GM12864 (cell line): ENCODE data around the gene PPP1R9A.

Source experiments
- DNase-seq: peaks from one replicate; pipeline ENCODE4 v3.0.0-alpha.2; 2011; ENCODE audit warnings: low read depth
- H3K4me3 ChIP-seq: 2 replicates; pipeline ENCODE4 v1.5.1; 2011; ENCODE audit warnings: mild to moderate bottlenecking, low read depth, low read length, control low read depth
- TF ChIP-seq, protein P1 (sequence below): IDR thresholded peaks from 2 replicates; pipeline ENCODE4 v1.5.1; 2011; ENCODE audit warnings: low read depth, mild to moderate bottlenecking, moderate library complexity, low read length, control low read depth, inconsistent platforms; ENCODE audit errors: missing control alignments

Gene PPP1R9A

DNA sequence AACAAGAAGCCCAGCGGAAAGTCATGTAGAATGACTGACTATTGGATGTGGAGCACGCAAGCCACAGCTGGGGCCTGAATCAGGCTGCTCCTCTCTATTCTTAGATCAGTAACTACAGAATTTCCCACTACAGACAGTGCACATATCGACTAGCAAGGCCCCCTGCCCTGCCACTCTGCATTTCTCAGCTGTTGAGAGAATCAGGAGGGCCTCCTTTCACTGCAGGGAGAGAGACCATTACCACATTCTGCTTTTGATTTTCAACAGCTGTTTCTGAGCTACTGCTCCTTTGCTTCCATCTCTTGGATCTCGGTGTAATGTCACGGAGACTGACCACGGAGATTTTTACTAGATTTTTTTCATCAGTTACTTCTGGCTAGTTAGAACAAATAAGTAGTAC lies 343.2 kb downstream of the PPP1R9A start:
- TF ChIP-seq, protein P1, sequence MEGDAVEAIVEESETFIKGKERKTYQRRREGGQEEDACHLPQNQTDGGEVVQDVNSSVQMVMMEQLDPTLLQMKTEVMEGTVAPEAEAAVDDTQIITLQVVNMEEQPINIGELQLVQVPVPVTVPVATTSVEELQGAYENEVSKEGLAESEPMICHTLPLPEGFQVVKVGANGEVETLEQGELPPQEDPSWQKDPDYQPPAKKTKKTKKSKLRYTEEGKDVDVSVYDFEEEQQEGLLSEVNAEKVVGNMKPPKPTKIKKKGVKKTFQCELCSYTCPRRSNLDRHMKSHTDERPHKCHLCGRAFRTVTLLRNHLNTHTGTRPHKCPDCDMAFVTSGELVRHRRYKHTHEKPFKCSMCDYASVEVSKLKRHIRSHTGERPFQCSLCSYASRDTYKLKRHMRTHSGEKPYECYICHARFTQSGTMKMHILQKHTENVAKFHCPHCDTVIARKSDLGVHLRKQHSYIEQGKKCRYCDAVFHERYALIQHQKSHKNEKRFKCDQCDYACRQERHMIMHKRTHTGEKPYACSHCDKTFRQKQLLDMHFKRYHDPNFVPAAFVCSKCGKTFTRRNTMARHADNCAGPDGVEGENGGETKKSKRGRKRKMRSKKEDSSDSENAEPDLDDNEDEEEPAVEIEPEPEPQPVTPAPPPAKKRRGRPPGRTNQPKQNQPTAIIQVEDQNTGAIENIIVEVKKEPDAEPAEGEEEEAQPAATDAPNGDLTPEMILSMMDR: no peak
- no peak overlapping the region for H3K4me3 ChIP-seq
- DNase-seq: no peak

DNA sequence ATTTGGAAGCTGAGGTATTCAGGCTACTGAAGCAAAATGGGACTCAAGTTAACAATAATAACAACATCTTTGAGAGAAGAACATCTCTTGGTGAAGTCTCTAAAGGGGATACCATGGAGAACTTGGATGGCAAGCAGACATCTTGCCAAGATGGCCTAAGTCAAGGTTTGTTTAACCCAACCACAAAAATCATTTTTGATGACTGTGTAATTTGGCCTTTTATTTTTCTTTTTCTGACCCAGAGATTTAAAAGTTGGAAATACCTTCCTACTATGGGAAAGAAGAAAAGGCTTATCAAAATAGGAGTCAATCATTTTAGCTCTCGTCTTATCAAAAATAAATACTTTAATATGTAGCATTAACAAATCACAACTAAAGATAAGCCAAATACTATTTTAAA lies 344.6 kb downstream of the PPP1R9A start:
- no peak for DNase-seq
- TF ChIP-seq, protein P1: no peak
- no peak overlapping the region for H3K4me3 ChIP-seq

DNA sequence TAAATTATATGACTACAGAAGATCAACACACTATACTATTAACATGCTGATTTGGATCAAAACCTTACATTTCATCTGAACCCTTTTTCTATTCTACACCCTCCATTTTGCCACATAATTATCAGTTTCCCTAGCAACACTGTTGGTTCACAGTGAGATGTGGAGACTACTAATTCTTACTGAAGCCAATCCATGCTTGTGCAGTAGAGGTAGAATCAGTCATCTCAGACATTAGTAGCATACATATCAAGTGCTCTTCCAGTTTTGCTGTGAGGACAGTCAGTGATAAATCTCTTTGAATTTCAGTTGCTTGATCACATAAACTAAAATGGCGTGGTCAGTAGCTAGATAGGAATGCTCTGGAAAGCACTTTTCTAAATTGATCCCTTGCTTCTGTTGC lies 346.6 kb downstream of the PPP1R9A start:
- TF ChIP-seq, protein P1: no peak
- no peak overlapping the region for H3K4me3 ChIP-seq
- DNase-seq: no peak

DNA sequence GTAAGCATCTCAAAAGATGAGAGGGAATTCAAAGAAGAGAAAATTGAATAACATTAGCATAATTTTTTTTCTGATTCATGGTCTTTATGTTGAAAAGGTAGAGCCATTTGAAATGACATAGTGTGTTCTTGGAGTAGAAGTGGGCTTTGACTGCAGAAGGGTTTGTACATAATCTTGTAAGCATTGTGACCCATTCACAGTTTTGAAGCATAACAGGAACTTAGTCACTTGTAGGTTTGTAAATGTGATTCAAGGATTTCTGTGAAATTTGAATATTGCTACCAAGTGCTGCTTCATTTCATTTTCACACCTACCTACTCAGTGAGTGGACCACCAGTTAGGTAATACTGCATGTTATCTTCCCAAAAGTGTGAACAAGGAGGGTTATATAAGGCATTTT lies 348.3 kb downstream of the PPP1R9A start:
- H3K4me3 ChIP-seq: no peak overlapping the region
- TF ChIP-seq, protein P1: no peak
- DNase-seq: no peak

DNA sequence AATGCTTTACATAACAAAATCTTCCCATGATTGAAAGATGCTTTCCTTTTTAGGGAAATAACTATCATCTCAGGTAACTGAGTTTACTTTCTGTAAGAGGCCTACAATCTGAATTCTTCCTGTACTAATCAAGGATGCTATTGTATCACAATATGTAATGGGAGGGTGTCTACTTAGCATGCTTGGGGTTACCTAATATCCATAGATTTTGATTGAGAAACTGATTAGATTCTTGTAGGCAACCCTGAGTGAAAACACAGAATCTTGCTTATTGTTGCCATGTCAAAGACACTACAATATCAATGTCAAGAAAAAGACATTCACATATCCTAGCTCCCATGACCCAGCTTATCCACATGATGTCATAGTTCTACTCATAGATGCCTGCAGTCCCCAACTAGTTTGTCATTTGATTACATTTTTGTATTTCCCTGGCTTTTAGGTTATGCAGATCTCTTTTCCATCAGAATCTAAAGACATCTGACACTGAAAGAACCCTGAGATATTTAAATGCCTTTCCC lies 354.6 kb downstream of the PPP1R9A start:
- H3K4me3 ChIP-seq: no peak overlapping the region
- no peak for DNase-seq
- TF ChIP-seq, protein P1: no peak

DNA sequence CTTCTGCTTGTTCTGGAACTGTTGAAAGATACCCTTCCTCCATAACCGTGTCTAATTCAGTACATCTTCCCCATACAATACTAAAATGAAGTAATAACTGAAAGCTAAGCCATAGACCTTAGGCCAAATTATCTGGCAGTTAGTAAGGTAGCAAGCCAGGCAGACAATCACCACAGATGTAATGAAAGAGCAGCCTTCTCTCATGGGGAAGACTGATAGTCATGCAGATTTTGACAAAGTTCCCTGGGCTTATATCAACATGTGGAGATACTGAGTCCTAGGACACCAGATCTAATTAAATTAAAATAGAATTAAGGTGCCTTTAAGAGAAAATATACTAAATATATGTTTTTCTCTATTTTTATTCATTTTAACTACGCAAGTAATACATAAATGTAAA lies 355.5 kb downstream of the PPP1R9A start:
- H3K4me3 ChIP-seq: no peak overlapping the region
- no peak for DNase-seq
- TF ChIP-seq, protein P1: no peak

DNA sequence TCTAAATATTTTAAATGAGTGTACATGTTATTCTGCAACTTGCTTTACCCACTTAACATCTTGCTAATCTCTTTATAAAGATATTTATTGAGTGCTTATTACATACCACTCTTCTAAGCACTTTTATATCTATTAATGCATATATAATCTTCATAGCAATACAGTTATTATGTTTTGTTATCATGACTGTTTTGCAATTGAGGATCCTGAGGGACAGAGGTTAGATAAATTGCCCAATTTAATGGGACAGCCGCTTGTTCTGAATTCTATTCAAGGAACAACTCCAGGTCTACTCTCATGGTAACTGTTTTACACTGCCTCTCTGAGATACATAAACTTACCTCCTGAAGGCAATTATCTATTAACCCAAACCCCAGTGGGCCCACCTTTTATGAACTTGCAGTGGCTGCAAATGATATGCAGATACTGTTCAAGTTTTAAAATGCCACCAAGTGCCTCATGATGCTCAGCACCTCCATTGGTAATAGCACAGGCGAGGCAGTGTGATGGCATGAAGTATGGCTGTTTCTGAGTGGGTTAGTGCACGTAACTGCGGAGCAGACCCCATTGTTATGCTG lies 356.5 kb downstream of the PPP1R9A start:
- TF ChIP-seq, protein P1: no peak
- H3K4me3 ChIP-seq: no peak overlapping the region
- no peak for DNase-seq
